SK-N-SH (cell line): Measurements from ENCODE around the gene TPRA1. TPM values are rescaled to one million over a fixed set of nuclear protein-coding genes. Genes with fewer than 3 reads are reported as not detected.

Experiments used
- CTCF ChIA-PET: fragments of 300-600, 350-600 bp; formaldehyde crosslinking; extraction: SDS; loops from one replicate; lab custom pipeline; 2021; lab: Yijun Ruan, JAX
- POLR2A ChIA-PET: fragments of 350-600 bp; sonication (Branson Sonifier 250); formaldehyde crosslinking; extraction: SDS; loops from one replicate; lab custom pipeline; 2020; ENCODE audit warnings: antibody characterized with exemption, inconsistent platforms; lab: Yijun Ruan, JAX
- DNase-seq: peaks from one replicate; pipeline ENCODE4 v3.0.0; 2012
- H2AFZ ChIP-seq: fragments of 200-600 bp; sonication (generic); 2 replicates; pipeline ENCODE4 v1.8.1; 2016; ENCODE audit warnings: antibody characterized with exemption, mild to moderate bottlenecking, low read depth
- H3F3A ChIP-seq: fragments of 200-600 bp; sonication (generic); replicated peaks from 2 replicates; pipeline ENCODE3; 2016; ENCODE audit warnings: antibody characterized with exemption, mild to moderate bottlenecking; ENCODE audit not compliant: insufficient read depth
- H3K27ac ChIP-seq, 2 experiments: fragments of 200-500 bp in 1 of 2; fragments of 200-600 bp in 1 of 2; sonication (Bioruptor generic) in 1 of 2; sonication (generic), shearing (Covaris generic) in 1 of 2; 2 replicates each; pipeline versions ENCODE4 v1.5.1 to v1.6.1; 2014 to 2016; ENCODE audit warnings: low read depth in 2 of 2, inconsistent platforms in 1 of 2, low read length in 1 of 2, mild to moderate bottlenecking in 1 of 2, mixed read lengths in 1 of 2
- H3K27me3 ChIP-seq: fragments of 200-600 bp; sonication (generic), shearing (Covaris generic); 2 replicates; pipeline ENCODE4 v1.6.1; 2016; ENCODE audit warnings: mixed run types; ENCODE audit not compliant: insufficient read depth
- H3K36me3 ChIP-seq, 2 experiments: fragments of 200-500 bp in 1 of 2; fragments of 200-600 bp in 1 of 2; sonication (Bioruptor generic) in 1 of 2; sonication (generic) in 1 of 2; replicated peaks in 1 of 2; 2 replicates each; pipeline versions ENCODE3 to v1.5.1; 2014 to 2016; ENCODE audit warnings: low read length in 1 of 2, mild to moderate bottlenecking in 1 of 2; ENCODE audit not compliant: insufficient read depth in 2 of 2, control insufficient read depth in 1 of 2
- H3K4me1 ChIP-seq, 2 experiments: fragments of 200-500 bp in 1 of 2; fragments of 200-600 bp in 1 of 2; sonication (Bioruptor generic) in 1 of 2; sonication (generic), shearing (Covaris generic) in 1 of 2; 2 replicates each; pipeline versions ENCODE4 v1.5.1 to v1.6.1; 2014 to 2016; ENCODE audit warnings: low read depth in 1 of 2, low read length in 1 of 2, mixed run types in 1 of 2; ENCODE audit not compliant: insufficient read depth in 2 of 2, control insufficient read depth in 1 of 2
- H3K4me2 ChIP-seq: fragments of 200-600 bp; sonication (generic), shearing (Covaris generic); 2 replicates; pipeline ENCODE4 v1.6.1; 2017; ENCODE audit warnings: mixed run types
- H3K4me3 ChIP-seq, 2 experiments: fragments of 200-500 bp in 1 of 2; fragments of 200-600 bp in 1 of 2; sonication (Bioruptor generic) in 1 of 2; sonication (generic), shearing (Covaris generic) in 1 of 2; 2 replicates each; pipeline versions ENCODE4 v1.5.1 to v1.8.1; 2014 to 2016; ENCODE audit warnings: low read depth in 2 of 2, inconsistent platforms in 1 of 2, low read length in 1 of 2, mild to moderate bottlenecking in 1 of 2, mixed read lengths in 1 of 2, moderate library complexity in 1 of 2
- H3K79me2 ChIP-seq: fragments of 200-600 bp; sonication (generic); 2 replicates; pipeline ENCODE4 v1.8.1; 2017; ENCODE audit warnings: mild to moderate bottlenecking; ENCODE audit not compliant: insufficient read depth
- H3K9ac ChIP-seq: fragments of 200-600 bp; sonication (generic); 2 replicates; pipeline ENCODE4 v1.6.1; 2017; ENCODE audit warnings: mixed run types
- H3K9me2 ChIP-seq: fragments of 200-600 bp; sonication (generic); 2 replicates; pipeline ENCODE4 v1.6.1; 2017; ENCODE audit warnings: mixed run types
- H3K9me3 ChIP-seq: fragments of 200-600 bp; sonication (generic); 2 replicates; pipeline ENCODE4 v1.6.1; 2017; ENCODE audit warnings: mixed run types, mild to moderate bottlenecking, moderate library complexity
- H4K20me1 ChIP-seq: fragments of 200-600 bp; sonication (generic); 2 replicates; pipeline ENCODE4 v1.6.1; 2017; ENCODE audit warnings: mild to moderate bottlenecking, mixed run types; ENCODE audit not compliant: insufficient read depth
- RAD21 ChIP-seq: IDR thresholded peaks from 2 replicates; pipeline ENCODE4 v1.6.1; 2012; ENCODE audit warnings: mild to moderate bottlenecking, low read length
- SMC3 ChIP-seq: IDR thresholded peaks from 2 replicates; pipeline ENCODE4 v1.6.1; 2012; ENCODE audit warnings: low read depth, low read length, improper control_type of control experiment
- TEAD4 ChIP-seq: IDR thresholded peaks from 2 replicates; pipeline ENCODE4 v1.4.0; 2012; ENCODE audit warnings: mild to moderate bottlenecking, borderline replicate concordance; ENCODE audit not compliant: insufficient read depth
- WGBS: methylation state at CpG from one replicate; pipeline ENCODE4 v1.1.6; 2017; ENCODE audit warnings: low lambda C conversion rate; 5-methylcytosine and 5-hydroxymethylcytosine counted together
- polyA plus RNA-seq, 3 experiments: library from polyadenylated mRNA; depleted of rRNA; stranded (reverse); fragments of >200 nt; gene quantifications; 2 replicates each; pipeline ENCODE4 v1.2.3, GENCODE V29; 2012
- TF ChIP-seq, protein P1 (sequence below): fragments of 200-600 bp; sonication (generic); IDR thresholded peaks from 2 replicates; pipeline ENCODE4 v1.6.1; 2017; ENCODE audit warnings: antibody characterized with exemption, mild to moderate bottlenecking, moderate library complexity
- TF ChIP-seq, protein P2 (sequence below): IDR thresholded peaks from 2 replicates; pipeline ENCODE4 v1.4.0; 2012; ENCODE audit warnings: low read depth, borderline replicate concordance
- TF ChIP-seq, protein P3 (sequence below): IDR thresholded peaks from 2 replicates; pipeline ENCODE4; 2012
- TF ChIP-seq, protein P4 (sequence below): fragments of 150-350 bp; IDR thresholded peaks from 2 replicates; pipeline ENCODE4 v1.6.1; 2016; ENCODE audit warnings: mild to moderate bottlenecking, low read depth, low read length
- TF ChIP-seq, protein P5 (sequence below): fragments of 150-350 bp; IDR thresholded peaks from 2 replicates; pipeline ENCODE4 v1.6.1; 2017; ENCODE audit warnings: antibody characterized with exemption, low read length, low read depth, borderline replicate concordance

The TPRA1 gene
- polyA plus RNA-seq, 1 of the 3 experiments (the other 2 are of a cell fraction) = 26.3 TPM

DNA sequence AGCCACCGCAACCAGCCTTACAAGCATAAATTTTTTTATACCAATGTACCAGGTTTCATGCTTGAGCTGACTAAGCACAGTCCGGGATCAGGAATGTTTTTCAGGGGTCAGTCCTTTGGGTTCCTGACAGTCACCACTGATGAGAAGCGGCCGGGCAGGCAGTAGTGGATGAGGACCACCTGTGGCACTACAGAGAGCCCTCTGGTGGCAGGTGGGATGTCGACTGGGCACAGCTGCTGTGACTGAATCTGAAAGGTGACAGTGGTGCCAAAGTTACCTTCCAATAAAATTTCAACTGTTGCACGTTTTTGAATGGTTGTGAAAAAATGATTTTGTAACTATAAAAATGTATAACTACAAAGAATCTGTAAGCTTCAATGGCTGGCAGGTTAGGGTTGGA, 34.0 kb downstream of the TPRA1 start:
- Histone ChIP-seq H3K4me2 (no peak overlapping the region), H3K27me3 (no peaks in the 10 kb centered on the region), H3K9me2 (no peaks in the 10 kb centered on the region), H3K9me3 (no peaks in the 10 kb centered on the region), H3F3A (no peaks in the 10 kb centered on the region), H3K27ac (no peak overlapping the region), H3K4me3 (no peak overlapping the region), H3K79me2 (no peaks in the 10 kb centered on the region), H3K4me1 (peaks cover 0 to 13% of the 10 kb centered on the region in 2 experiments; a peak in 2 of 4 replicates), H3K36me3 (no peaks in the 10 kb centered on the region), H3K9ac (no peak overlapping the region), H4K20me1 (no peaks in the 10 kb centered on the region), H2AFZ (no peak overlapping the region)
- WGBS = 73% methylated on average over 6 of the region's 6 CpGs
- ChIA-PET CTCF (interaction anchor here (1.4 to 3.0 kb wide), 6 partner anchors 9 to 1344 kb away, joined by 3 to 12 read pairs (median 7); no protein-coding TSS in a partner anchor), POLR2A (no interaction called here)
- TF ChIP-seq TEAD4 (no peak), RAD21 (0 out of 2 replicates have a peak, but pooled peaks have one; percentile 8)
- TF ChIP-seq, protein P1, sequence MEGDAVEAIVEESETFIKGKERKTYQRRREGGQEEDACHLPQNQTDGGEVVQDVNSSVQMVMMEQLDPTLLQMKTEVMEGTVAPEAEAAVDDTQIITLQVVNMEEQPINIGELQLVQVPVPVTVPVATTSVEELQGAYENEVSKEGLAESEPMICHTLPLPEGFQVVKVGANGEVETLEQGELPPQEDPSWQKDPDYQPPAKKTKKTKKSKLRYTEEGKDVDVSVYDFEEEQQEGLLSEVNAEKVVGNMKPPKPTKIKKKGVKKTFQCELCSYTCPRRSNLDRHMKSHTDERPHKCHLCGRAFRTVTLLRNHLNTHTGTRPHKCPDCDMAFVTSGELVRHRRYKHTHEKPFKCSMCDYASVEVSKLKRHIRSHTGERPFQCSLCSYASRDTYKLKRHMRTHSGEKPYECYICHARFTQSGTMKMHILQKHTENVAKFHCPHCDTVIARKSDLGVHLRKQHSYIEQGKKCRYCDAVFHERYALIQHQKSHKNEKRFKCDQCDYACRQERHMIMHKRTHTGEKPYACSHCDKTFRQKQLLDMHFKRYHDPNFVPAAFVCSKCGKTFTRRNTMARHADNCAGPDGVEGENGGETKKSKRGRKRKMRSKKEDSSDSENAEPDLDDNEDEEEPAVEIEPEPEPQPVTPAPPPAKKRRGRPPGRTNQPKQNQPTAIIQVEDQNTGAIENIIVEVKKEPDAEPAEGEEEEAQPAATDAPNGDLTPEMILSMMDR = peak; percentile 32
- no peak for DNase-seq

DNA sequence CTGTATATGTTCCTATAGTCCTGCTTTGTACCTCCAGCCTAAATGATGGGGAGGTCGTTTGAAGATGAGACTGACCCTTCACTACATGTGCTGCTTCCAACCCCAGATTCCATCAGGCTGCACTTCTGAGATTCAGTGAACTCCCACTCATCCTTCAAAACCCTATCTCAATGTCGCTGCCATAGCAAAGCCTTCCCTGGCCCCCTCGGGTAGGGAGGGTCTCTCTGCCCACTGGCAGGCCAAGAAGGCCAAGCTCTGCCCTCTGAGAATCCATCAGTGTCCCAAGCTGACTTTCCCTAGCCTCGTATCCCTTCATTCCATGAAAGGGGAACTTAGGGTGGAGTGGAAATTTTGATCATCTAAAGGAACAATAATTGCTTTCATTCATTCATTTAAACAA, 35.4 kb downstream of the TPRA1 start:
- peaks cover 0 to 24% of the 10 kb centered on the region in 2 experiments; a peak in 2 of 4 replicates for H3K4me1 ChIP-seq
- H3K4me2 ChIP-seq = no peak overlapping the region
- no peak overlapping the region for H3K9ac ChIP-seq
- ChIA-PET POLR2A (no interaction called here), CTCF (interaction anchor here (0.6 to 3.0 kb wide), 4 partner anchors 9 to 1306 kb away, joined by 3 to 12 read pairs (median 5); no protein-coding TSS in a partner anchor)
- no peaks in the 10 kb centered on the region for H4K20me1 ChIP-seq
- no peak for DNase-seq
- H3K36me3 ChIP-seq = no peaks in the 10 kb centered on the region
- no peak overlapping the region for H3K4me3 ChIP-seq
- H3K9me2 ChIP-seq = no peaks in the 10 kb centered on the region
- H3F3A ChIP-seq = no peaks in the 10 kb centered on the region
- H3K27me3 ChIP-seq = no peaks in the 10 kb centered on the region
- 39% methylated on average over 4 of the region's 4 CpGs for WGBS
- no peaks in the 10 kb centered on the region for H3K79me2 ChIP-seq
- no peak overlapping the region for H2AFZ ChIP-seq
- TF ChIP-seq, protein P1 = no peak
- TF ChIP-seq TEAD4 = no peak
- TF ChIP-seq, protein P2, sequence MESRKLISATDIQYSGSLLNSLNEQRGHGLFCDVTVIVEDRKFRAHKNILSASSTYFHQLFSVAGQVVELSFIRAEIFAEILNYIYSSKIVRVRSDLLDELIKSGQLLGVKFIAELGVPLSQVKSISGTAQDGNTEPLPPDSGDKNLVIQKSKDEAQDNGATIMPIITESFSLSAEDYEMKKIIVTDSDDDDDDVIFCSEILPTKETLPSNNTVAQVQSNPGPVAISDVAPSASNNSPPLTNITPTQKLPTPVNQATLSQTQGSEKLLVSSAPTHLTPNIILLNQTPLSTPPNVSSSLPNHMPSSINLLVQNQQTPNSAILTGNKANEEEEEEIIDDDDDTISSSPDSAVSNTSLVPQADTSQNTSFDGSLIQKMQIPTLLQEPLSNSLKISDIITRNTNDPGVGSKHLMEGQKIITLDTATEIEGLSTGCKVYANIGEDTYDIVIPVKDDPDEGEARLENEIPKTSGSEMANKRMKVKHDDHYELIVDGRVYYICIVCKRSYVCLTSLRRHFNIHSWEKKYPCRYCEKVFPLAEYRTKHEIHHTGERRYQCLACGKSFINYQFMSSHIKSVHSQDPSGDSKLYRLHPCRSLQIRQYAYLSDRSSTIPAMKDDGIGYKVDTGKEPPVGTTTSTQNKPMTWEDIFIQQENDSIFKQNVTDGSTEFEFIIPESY = no peak
- TF ChIP-seq, protein P3, sequence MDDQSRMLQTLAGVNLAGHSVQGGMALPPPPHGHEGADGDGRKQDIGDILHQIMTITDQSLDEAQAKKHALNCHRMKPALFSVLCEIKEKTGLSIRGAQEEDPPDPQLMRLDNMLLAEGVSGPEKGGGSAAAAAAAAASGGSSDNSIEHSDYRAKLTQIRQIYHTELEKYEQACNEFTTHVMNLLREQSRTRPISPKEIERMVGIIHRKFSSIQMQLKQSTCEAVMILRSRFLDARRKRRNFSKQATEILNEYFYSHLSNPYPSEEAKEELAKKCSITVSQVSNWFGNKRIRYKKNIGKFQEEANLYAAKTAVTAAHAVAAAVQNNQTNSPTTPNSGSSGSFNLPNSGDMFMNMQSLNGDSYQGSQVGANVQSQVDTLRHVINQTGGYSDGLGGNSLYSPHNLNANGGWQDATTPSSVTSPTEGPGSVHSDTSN = no peak
- TF ChIP-seq, protein P4, sequence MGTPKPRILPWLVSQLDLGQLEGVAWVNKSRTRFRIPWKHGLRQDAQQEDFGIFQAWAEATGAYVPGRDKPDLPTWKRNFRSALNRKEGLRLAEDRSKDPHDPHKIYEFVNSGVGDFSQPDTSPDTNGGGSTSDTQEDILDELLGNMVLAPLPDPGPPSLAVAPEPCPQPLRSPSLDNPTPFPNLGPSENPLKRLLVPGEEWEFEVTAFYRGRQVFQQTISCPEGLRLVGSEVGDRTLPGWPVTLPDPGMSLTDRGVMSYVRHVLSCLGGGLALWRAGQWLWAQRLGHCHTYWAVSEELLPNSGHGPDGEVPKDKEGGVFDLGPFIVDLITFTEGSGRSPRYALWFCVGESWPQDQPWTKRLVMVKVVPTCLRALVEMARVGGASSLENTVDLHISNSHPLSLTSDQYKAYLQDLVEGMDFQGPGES = no peak
- TF ChIP-seq SMC3 = no peak
- TF ChIP-seq, protein P5, sequence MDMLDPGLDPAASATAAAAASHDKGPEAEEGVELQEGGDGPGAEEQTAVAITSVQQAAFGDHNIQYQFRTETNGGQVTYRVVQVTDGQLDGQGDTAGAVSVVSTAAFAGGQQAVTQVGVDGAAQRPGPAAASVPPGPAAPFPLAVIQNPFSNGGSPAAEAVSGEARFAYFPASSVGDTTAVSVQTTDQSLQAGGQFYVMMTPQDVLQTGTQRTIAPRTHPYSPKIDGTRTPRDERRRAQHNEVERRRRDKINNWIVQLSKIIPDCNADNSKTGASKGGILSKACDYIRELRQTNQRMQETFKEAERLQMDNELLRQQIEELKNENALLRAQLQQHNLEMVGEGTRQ = no peak
- H3K9me3 ChIP-seq = no peaks in the 10 kb centered on the region
- no peak overlapping the region for H3K27ac ChIP-seq
